Activated B cell treated with CpG ODN at 0.5 μM for 24 hours (primary cell): Measurements from ENCODE around the gene ANKMY1. TPM values are rescaled to one million over a fixed set of nuclear protein-coding genes. Genes with fewer than 3 reads are reported as not detected.

Source experiments
- ATAC-seq: fragments of 200-7000 bp; cut with Tn5 transposase; one replicate; pipeline ENCODE4 v1.10.0; 2021; ENCODE audit warnings: low read depth, mild to moderate bottlenecking, moderate library complexity
- CTCF ChIA-PET: fragments of 350-600 bp; sonication (Branson Sonifier 250); formaldehyde crosslinking; loops from one replicate; lab custom pipeline; 2021; ENCODE audit warnings: antibody characterized with exemption; lab: Charles Lee
- POLR2A ChIA-PET: fragments of 350-600 bp; sonication (Branson Sonifier 250); formaldehyde crosslinking; loops from one replicate; lab custom pipeline; 2021; ENCODE audit warnings: antibody characterized with exemption; lab: Charles Lee
- DNase-seq: peaks from one replicate; pipeline ENCODE4 v3.0.0; 2022
- H3K27ac Mint-ChIP-seq: one replicate; pipeline ENCODE4 v1.8.0; 2020; ENCODE audit warnings: mixed read lengths
- H3K27me3 Mint-ChIP-seq: one replicate; pipeline ENCODE4 v1.8.0; 2021; ENCODE audit warnings: mixed read lengths
- H3K36me3 Mint-ChIP-seq: one replicate; pipeline ENCODE4 v1.8.0; 2021; ENCODE audit warnings: low read depth, mixed read lengths
- H3K4me1 Mint-ChIP-seq: one replicate; pipeline ENCODE4 v1.8.0; 2021; ENCODE audit warnings: mixed read lengths
- H3K4me3 Mint-ChIP-seq: one replicate; pipeline ENCODE4 v1.8.0; 2020; ENCODE audit warnings: mild to moderate bottlenecking, mixed read lengths
- H3K9me3 Mint-ChIP-seq: one replicate; pipeline ENCODE4 v1.8.0; 2020; ENCODE audit warnings: mixed read lengths
- CTCF ChIP-seq: fragments of 200-600 bp; IDR thresholded peaks from one replicate; pipeline ENCODE4 v1.8.0; 2022; ENCODE audit warnings: antibody characterized with exemption, mild to moderate bottlenecking
- intact Hi-C: fragments of 100-400 bp; cut with micrococcal nuclease; formaldehyde crosslinking; loops from one replicate; pipeline ENCODE4 v1.15.1; 2024
- total RNA-seq: library from RNA; stranded (reverse); gene quantifications from 2 replicates; pipeline ENCODE4 v1.2.3, GENCODE V29; 2022

ANKMY1 gene
- total RNA-seq, 1 donor from 2014 or later = 40.4 TPM

GRCh38 chr2:240576436-240577205 is 18.8 kb upstream of the ANKMY1 start:
- Mint-ChIP-seq H3K27ac (no peak overlapping the region), H3K27me3 (no peaks in the 10 kb centered on the region)
- CTCF ChIA-PET = no interaction called here

GRCh38 chr2:240576036-240576435 is 18.2 kb upstream of the ANKMY1 start:
- Mint-ChIP-seq H3K9me3 (no peaks in the 10 kb centered on the region), H3K27me3 (no peaks in the 10 kb centered on the region), H3K4me3 (no peak overlapping the region), H3K36me3 (peaks cover 48% of the 10 kb centered on the region), H3K4me1 (peaks cover 22% of the 10 kb centered on the region), H3K27ac (no peak overlapping the region)
- CTCF ChIA-PET = no interaction called here
- ATAC-seq (no peak), DNase-seq (no peak)
- no peak for TF ChIP-seq CTCF
- POLR2A ChIA-PET = no interaction called here
- intact Hi-C loops = no loop called here

More at GRCh38 chr2:240576436-240577205, 18.8 kb upstream of the ANKMY1 start:
- ATAC-seq = no peak
- Mint-ChIP-seq H3K4me1 (peaks cover 20% of the 10 kb centered on the region), H3K4me3 (no peak overlapping the region), H3K9me3 (no peaks in the 10 kb centered on the region), H3K36me3 (peaks cover 48% of the 10 kb centered on the region)
- TF ChIP-seq CTCF = no peak
- POLR2A ChIA-PET = interaction anchor here (1.2 to 1.9 kb wide), 3 partner anchors 10 to 15 kb away, joined by 3 to 6 read pairs (median 4); partner anchors contain the start of gene CAPN10
- no peak for DNase-seq
- intact Hi-C loops = no loop called here

- intact Hi-C loops = no loop called here
- H3K36me3 Mint-ChIP-seq = peaks cover 44% of the 10 kb centered on the region
- no peak overlapping the region for H3K27ac Mint-ChIP-seq
- DNase-seq = no peak
- peaks cover 26% of the 10 kb centered on the region for H3K4me1 Mint-ChIP-seq
- no peak for ATAC-seq
- ChIA-PET POLR2A (interaction anchor here (0.5 to 1.5 kb wide), 2 partner anchors 9 to 10 kb away, joined by 3 read pairs; no protein-coding TSS in a partner anchor), CTCF (no interaction called here)
- H3K9me3 Mint-ChIP-seq = no peaks in the 10 kb centered on the region
- no peak for TF ChIP-seq CTCF
- H3K4me3 Mint-ChIP-seq = no peak overlapping the region
- H3K27me3 Mint-ChIP-seq = no peaks in the 10 kb centered on the region
These were observed 17.5 kb upstream of the ANKMY1 start for GRCh38 chr2:240575101-240575965.

- Mint-ChIP-seq H3K27me3 (no peaks in the 10 kb centered on the region), H3K9me3 (no peaks in the 10 kb centered on the region), H3K36me3 (peaks cover 38% of the 10 kb centered on the region), H3K4me1 (peaks cover 26% of the 10 kb centered on the region), H3K27ac (no peak overlapping the region), H3K4me3 (no peak overlapping the region)
- DNase-seq (no peak), ATAC-seq (no peak)
- intact Hi-C loops = no loop called here
- no peak for TF ChIP-seq CTCF
- POLR2A ChIA-PET = interaction anchor here (0.5 to 1.5 kb wide), 2 partner anchors 10 to 11 kb away, joined by 3 read pairs; no protein-coding TSS in a partner anchor
- CTCF ChIA-PET = no interaction called here
These were observed 16.8 kb upstream of the ANKMY1 start for GRCh38 chr2:240574386-240575100.
